Stimulated activated CD8-positive, alpha-beta memory T cell treated with anti-CD3 and anti-CD28 coated beads, Interleukin-2, amount 100 ng/mL, for 48 hours (primary cell): ENCODE measurements around the gene HS2ST1.
"Not testable (repeated sequence)": the region's sequence is repeated elsewhere in the genome, so short reads cannot be mapped to it uniquely, and the experiment has no call there.

ENCODE experiments used
- DNase-seq, 2 donors: peaks; one replicate each; pipeline ENCODE4 v3.0.0-alpha.2; 2020; ENCODE audit warnings: low read depth in 2 of 2

Gene HS2ST1

DNA sequence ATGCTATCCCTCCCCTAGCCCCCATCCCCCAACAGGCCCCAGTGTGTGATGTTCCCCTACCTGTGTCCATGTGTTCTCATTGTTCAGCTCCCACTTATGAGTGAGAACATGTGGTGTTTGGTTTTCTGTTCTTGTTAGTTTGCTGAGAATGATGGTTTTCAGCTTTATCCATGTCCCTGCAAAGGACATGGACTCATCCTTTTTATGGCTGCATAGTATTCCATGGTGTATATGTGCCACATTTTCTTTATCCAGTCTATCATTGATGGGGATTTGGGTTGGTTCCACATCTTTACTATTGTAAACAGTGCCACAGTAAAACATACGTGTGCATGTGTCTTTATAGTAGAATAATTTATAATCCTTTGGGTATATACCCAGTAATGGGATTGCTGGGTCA, 152.3 kb downstream of the HS2ST1 start:
- DNase-seq, result not testable (repeated sequence)

DNA sequence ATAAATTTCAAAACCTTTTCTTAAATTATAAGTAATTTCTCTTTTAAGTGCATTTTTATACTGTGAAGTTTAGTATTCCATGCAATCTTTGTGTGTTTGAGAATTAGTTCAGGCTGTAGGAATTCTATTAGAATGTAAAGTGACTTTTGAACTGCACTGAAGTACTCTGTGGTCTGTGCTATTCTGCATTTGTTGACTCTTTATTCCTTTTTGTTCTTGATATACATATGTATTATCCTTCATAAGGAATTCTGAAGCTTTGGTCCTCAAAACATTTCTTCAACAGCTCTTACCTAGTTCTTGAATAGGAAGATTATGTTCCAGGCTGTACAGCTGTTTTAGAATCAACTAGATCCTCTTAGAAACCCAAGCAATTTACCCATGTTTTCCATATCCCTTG, 158.0 kb downstream of the HS2ST1 start:
- DNase-seq, result no peak

DNA sequence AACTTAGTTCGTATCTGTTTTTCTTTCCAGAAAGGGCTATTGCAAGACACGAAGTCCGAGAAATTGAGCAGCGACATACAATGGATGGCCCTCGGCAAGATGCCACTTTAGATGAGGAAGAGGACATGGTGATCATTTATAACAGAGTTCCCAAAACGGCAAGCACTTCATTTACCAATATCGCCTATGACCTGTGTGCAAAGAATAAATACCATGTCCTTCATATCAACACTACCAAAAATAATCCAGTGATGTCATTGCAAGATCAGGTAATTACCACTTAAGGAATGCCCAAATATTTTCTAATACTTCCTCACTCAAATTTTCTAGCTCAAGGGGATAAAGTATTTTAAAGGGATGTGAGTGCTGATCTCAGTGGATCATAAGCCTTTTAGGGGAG, 158.5 kb downstream of the HS2ST1 start:
- DNase-seq, result no peak

DNA sequence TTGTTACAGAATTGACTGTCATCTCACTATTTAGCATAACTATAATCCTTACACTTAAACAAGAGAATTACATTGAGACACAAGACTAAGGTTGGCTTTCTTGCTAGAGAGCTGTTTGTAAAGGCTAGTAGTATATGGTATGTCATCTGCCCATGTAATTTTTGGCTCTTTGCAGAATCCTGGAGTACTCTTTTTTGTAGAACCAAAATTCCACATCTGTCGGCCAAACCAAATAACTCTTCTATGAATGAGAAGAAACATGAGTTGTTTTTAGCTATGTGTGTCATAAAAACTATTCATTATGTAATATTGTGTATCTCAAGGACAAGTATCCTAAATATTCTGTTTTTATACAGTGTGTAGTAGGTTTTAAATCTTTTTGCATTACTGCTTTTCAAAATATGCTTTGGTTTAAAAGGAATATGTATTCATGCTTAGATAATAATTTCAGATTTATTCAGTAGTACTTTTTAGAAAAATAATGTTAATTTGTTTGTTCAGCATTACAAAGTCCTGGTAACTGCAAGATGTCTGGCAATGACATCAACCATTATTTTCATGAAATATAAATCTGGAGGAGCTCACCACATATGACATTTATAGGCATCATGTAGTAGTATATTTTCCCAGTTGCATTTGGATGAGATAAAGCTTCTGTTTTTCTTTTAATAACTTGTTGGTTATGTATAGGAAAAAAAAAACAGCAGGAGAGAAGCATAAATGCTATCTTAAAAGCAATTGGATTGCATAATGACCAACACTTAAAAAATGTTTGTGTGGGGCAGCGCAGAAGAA, 159.8 kb downstream of the HS2ST1 start:
- no peak for DNase-seq

DNA sequence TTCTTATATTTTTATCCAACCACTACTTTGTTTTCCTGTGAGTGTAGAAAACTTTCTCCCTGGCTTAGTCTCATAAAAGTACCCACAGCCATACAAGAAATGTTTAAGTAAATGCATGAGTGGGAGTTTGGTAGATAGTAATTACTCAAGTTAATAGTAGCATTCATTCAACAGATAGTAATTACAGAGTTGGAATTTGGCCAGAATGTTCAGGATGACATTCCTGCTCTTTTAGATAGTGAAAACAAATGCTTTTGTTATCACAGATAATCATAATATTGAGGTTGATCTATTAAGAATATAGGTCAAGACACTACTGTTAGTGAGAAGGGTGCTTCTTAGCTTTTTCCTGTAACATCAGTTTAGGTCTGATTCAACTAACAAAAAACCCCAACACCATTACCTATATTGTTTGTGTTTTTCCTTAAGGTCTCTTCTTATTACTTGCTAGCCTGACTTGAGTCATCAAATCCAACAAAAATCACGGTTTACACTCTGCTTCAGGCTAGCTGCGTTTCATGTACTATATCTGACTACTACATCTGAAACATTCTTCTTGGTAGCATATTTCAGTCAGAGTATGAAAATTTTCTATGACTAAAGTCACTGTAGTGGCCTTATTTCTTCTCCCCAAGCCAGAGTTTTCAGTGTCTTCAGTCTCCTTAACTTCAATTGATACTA, 163.7 kb downstream of the HS2ST1 start:
- DNase-seq, result no peak

DNA sequence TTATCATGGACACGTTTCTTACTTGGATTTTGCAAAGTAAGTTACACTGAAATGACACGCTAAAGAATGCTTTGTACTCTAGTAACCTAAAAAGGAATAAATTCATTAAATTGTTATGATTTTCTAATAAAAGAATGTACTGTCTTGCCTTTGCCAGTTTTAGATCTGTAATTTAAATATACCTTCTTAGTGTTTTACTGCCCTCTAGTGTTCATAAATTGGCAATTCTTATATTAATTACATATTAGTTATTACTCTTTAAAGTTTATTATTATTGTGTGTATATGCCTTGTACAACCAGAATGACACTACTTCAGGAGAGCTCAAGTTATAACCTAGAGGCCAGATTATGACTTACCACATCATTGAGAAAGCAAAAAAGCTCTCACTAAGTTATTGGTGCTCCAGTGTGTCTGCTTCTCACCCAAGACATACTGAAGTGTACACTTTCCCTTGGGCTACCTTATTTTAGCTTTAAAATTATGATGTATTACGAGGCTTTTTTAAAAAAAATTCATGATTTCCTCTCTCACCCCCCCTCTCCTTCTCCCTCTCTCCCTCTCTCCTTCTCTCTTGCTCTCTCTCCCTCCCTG, 169.9 kb downstream of the HS2ST1 start:
- DNase-seq, result no peak

DNA sequence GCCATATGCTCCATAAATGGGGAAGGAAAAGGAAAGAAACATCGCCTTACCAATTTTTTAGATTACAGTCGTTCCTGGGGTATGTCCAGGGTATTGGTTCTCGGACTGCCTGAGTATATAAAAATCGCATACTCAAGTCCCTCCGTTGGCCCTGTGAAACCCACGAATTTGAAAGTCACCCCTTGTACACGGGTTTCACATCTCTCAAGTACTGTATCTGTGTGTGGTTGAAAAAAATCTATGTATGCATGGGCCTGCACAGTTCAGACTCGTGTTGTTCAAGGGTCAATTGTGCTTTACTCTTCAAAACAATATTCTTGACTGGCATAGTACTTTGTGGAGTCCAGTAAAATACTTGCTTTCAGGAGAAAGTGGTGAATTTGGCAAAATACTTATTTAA, 171.7 kb downstream of the HS2ST1 start:
- DNase-seq, result no peak

DNA sequence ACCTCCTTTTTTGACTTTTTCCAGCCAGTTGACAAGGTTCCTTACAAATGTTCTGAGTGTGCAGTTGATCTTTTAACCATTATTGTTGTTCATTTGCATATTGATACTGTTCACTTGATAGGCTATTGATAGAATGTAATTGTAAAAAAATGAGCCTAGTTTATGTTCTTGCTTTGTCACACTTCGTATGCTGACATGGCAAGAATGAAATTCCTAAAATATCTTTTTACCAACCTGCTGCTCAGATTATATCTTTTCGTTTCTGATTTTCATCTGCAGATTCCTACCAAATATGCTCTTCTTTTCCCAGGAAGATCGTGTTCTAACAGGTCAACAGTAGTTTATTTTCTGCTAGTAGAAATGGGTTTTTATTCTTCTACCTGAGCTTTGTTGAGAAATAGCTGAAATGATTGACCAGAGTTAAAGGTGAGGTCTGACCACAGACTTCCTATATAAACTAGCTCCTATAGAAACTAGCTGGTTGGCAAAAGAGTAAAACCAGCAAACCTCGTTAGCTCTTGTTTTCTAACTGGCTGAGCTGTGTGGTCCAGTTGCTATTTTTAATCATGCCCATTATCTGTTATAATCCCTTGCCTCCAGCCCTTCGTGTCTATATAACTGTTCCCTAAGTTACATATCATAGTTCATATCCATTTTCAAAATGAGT, 174.8 kb downstream of the HS2ST1 start:
- no peak for DNase-seq

DNA sequence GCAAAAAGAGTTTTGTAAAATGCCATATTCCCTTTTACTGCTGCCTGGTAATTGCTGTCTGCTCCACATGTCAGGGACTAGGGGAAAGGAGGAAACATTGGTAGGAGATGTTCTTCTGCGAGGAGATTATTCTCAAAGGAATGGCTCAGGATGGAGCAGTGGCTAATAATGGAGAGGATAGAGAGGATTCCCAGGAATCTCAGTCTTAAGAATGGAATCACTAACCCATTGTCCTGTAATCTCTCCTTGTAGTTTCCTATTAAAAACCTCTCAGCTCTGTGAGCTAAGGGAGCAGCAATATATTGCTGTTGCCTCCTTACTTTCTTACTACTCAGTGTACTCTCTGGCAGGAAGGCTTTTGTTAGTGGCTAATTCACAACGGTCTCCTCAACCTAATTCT, 175.4 kb downstream of the HS2ST1 start:
- no peak for DNase-seq

DNA sequence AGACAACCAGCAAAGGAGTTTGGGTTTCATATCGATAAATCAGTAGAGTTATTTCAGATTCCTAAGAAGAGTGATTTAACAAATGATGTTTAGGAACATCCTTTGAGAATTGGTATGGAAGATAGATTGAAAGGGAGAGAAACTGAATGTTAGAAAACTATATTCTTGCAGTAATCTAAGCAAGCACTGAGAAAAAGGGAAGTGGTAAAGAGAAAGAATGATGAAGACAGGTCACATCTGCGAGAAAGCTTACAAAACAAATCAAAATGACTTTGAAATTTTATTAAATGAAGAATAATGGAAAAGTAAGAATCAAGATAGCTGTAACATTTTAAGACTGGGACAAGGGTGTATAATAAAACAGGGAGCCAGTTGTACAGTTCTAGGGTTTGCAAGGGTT, 177.0 kb downstream of the HS2ST1 start:
- DNase-seq, result no peak

DNA sequence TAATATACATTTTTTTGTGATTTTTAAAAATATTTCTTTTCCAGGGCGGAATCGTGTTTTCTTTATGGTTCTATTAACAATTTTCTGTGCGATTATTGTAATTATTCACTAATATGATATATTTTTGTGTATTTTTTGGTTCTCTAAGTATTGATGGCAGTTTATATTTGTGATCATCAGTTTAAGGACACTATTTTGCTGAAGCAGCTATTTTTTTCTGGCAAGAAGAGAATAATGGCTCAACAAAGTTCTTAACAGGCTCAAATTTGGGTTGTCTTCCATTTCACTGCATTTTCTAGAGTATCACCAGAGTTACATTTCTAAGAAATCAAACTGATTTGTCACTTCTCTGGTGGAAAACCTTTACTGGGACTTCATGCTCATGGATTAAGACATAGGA, 178.4 kb downstream of the HS2ST1 start:
- DNase-seq, result no peak

DNA sequence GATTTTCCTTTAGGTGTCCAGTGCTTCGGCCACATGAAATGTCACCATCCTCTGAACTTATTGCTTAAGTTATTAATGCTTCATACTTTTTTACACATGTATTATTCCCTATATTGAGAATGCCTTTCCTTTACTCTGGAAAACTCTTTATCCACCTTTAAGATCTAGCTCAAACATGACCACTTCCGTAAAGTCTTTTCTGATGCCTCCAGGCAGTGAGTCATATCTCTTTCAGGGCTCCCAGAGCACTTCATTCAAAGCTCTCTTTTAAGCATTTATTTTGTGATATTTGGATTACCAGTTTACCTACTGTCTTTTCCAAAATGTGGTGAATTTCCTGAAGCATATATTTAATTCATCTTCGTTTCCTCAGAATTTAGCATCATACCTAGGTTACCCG, 178.9 kb downstream of the HS2ST1 start:
- no peak for DNase-seq

DNA sequence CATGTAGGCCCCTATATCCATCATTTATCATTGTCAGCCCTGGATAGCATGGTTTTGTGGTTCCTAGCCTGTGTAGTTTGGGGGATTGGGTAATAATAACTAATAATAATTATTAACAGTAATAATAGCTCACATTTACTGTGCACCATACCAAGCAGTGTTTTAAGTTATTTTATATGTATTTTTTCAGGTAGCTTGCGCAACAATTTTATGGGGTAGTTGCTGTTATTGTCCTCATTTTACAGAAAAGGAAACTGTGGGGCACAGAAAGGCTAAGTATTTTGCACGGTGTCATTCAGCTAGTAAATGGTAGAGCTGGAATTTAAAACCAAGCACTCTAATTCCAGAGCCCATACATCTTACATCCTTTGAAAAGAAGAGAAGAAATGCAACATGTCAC, 179.8 kb downstream of the HS2ST1 start:
- DNase-seq, result no peak

DNA sequence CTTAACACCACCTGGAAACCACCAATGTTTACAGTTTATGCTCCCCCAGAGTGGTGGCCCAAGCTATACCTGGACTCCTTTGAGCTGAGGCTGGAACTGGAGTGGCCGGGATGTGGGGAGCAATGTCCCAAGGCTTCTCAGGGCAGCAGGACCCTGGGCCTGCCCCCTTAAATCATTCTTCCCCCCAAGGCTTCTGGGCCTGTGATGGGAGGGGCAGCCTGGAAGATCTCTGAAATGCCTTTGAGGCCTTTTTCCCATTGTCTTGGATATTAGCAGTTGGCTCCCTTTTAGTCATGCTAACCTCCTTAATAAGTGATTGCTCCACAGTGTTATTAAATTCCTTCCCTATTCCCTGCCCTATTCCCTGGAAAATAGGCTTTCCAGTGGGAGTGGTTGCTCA, 185.8 kb downstream of the HS2ST1 start:
- DNase-seq, result no peak

DNA sequence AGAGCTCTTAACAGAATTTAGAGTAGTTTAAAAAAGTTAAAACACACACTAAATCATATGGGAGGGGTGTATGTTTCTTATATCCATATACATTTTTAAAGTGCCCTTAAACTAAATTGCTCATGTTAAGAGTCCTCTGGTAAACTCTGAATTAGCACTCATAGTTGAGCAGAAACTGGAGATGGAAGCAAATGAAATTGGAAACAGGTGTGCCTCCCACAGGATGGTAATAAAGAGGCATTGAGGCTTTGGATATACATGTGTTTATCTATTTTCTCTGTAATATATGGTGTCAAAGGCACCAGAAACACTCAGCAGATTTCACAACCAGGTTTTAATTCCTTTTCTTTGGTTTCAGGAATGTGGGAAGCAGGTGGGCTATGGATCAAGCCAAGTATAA, 188.6 kb downstream of the HS2ST1 start:
- no peak for DNase-seq

DNA sequence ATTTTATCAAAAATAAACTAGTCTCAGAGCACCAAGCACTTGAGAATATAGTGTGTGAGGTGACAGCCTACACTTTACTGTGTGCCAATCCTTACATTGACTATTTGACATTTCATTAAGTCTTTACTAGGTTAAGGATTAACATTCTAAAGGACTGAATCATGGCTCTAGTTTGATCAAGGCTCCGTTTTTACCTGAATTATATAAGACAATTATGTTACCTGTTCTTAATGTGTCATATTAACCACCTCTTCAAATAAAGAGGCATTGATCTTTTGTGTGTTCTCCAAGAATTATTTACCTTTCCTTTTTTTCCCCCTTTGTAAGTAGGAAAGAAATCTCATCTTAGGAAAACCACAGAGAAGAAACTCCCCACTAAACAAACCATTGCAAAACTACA, 189.7 kb downstream of the HS2ST1 start:
- DNase-seq, result no peak

DNA sequence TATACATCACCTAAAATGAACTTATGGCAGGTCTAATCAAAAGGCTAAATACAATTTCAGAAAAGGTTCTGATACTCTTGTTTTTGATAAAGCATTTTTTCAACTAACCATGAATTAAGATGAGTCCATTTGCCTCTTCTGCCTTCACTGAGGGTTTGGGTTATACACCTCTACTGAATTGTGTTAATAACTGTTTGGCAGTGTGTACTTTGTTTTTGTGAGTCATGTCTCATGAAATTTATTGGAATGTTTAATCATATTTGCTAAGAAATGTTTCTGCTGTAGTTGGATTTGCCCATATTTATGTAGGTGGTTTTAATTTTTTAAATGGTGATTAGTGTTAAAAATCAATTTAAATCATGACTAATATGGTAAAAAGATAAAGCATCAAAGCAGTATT, 190.5 kb downstream of the HS2ST1 start:
- DNase-seq, result no peak

DNA sequence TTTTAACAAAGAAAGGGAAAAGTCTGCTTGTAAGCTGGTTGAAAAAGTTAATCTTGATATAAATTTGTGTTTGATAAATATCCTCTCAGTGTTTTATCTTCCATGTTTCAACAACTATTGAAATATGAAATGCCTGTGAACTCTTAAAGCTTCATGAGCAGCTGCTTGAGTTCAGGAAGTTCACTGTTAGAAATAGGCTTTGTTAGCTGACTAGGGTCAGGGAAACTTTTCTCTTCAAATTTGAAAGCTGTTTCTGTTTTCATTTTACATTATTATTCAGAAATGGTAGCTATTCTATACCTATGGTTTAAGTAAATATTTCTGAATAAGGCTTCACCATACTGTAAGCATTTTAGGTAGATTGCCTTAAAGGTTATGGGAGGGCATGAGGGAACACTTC, 191.7 kb downstream of the HS2ST1 start:
- no peak for DNase-seq

DNA sequence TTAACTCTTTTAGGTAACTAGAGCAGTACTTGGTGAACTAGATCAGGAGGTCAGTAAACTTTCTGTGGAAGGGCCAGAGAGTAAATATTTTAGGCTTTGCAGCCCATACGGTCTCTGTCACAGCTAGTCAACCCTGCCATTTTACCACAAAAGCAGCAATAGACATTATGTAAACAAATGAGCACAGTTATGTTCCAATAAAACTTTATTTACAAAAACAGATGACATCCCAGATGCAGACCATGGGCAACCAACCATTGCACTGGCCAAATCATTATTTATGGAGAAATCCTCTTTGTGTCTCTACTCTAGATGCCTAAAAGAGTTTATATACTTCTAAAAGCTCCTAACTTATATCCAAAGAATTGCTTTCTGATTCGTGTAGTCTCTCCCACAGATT, 192.4 kb downstream of the HS2ST1 start:
- no peak for DNase-seq

DNA sequence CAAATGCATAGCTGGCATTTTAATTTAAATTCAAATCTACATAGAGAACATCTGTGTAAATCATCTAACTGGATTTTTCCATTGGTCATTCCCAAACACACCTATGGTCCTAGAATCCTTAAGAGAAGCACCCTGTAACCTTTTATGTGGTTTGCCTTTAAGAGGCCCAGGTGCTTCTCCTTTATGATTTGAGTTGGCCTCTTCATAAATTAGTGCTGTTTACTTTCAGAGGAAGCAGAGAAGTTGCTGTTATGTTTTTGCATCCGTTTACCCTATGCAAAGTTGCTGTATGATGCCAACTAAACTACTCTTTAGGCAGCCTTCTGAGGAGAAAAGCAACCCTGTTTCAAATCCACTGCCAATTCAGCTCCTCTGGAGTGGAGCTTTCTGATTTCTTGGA, 193.8 kb downstream of the HS2ST1 start:
- DNase-seq, result no peak

DNA sequence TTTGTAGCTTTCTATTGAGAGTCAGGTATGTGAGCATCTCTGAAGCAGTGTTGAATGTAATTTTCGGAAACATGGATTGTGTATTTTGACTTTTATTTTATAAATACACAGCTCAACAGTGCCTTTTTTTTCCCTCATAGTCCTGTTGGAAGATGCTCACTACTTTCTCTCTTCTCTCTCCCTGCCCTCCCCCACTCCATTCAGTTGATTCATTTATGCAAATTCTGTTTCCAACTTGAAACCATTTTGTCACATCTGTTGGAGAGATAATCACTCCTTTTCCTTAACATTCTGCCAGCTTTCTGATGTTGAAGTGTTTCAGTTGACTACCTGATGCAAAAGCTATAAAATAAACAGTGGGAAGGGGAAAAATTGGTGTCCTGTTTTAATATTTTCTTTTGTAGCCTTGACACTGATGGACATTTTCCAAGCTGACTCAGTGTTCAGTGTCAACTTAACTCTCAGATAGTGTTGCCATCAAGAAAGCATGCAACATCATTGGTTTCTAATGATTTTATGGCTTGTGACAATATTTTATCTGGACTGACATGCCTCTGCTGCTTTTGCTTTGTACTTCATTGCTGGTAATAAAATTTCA, 194.5 kb downstream of the HS2ST1 start:
- no peak for DNase-seq

DNA sequence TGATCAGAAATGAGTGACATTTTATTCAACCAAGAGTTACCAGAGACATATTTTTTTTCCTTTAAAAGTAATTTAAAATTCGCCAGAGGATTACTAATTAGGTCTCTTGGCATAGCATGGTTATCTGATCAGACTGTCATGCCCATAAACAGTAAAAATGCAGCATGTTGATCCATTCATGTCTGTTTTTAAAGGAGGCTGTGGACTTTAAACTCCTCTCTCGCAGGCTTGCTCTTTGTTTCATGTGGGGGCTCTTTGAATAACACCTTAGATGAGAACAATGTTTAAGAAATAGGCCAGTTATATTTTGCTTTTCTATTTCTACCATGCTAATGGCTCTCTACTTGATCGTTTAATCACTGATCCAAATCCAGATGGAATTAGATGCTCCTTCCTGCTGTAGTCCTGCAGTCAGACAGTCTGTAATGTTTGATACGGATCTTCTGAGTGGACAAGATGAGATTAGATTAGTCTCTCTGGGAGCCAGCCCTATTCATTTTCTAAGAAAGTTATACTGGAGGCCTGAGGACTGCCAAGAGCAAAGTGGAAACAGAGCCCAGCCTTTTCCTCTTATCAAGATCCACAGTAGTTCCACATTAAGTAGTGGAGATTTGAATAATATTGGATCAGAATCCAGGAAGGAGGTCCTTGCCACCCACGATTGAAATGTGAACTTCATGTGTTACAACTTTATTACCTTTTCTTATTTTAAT, 197.4 kb downstream of the HS2ST1 start:
- DNase-seq, result no peak
